ENCODE data around the gene TUBB3. TPM values are rescaled to one million over a fixed set of nuclear protein-coding genes. Genes with fewer than 3 reads are reported as not detected.

Gene TUBB3
- total and polyA plus RNA-seq, 2 experiments from 2014 or later: 4.6 to 7.5 TPM

DNA sequence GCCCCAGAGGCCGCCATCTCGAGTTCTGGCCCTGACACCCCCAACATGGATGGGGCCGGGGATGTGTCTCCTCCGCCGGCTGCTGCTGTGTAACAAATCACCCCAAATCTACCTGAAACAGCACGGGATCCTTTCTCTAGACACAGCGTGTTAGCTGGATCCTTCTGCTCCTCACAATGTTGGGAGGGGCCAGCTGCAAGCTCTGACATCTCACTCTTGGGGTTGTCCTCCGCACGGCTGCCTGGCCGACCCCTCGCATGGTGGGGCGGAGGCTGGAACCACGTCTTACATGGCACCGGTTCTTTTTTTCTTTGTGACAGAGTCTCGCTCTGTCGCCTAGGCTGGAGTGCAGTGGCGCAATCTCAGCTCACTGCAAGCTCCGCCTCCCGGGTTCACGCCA, 13.8 kb downstream of the TUBB3 start:
- peaks cover 12% of the 10 kb centered on the region for H3K4me1 ChIP-seq (ENCODE audit: low read depth)
- no peaks in the 10 kb centered on the region for H3K36me3 ChIP-seq
- H3K4me3 ChIP-seq: no peak overlapping the region
- H3K9me3 ChIP-seq (ENCODE audit: low read depth): no peaks in the 10 kb centered on the region
- no peaks in the 10 kb centered on the region for H3K27me3 ChIP-seq
- TF ChIP-seq, protein P1, sequence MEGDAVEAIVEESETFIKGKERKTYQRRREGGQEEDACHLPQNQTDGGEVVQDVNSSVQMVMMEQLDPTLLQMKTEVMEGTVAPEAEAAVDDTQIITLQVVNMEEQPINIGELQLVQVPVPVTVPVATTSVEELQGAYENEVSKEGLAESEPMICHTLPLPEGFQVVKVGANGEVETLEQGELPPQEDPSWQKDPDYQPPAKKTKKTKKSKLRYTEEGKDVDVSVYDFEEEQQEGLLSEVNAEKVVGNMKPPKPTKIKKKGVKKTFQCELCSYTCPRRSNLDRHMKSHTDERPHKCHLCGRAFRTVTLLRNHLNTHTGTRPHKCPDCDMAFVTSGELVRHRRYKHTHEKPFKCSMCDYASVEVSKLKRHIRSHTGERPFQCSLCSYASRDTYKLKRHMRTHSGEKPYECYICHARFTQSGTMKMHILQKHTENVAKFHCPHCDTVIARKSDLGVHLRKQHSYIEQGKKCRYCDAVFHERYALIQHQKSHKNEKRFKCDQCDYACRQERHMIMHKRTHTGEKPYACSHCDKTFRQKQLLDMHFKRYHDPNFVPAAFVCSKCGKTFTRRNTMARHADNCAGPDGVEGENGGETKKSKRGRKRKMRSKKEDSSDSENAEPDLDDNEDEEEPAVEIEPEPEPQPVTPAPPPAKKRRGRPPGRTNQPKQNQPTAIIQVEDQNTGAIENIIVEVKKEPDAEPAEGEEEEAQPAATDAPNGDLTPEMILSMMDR (IDR thresholded peaks at IDR 0.05; ENCODE audit: low read depth, low read length): no peak
- DNase-seq (ENCODE audit: low read depth in 1 of 2, low spot score in 1 of 2): no peak
- no peak overlapping the region for H3K27ac ChIP-seq

DNA sequence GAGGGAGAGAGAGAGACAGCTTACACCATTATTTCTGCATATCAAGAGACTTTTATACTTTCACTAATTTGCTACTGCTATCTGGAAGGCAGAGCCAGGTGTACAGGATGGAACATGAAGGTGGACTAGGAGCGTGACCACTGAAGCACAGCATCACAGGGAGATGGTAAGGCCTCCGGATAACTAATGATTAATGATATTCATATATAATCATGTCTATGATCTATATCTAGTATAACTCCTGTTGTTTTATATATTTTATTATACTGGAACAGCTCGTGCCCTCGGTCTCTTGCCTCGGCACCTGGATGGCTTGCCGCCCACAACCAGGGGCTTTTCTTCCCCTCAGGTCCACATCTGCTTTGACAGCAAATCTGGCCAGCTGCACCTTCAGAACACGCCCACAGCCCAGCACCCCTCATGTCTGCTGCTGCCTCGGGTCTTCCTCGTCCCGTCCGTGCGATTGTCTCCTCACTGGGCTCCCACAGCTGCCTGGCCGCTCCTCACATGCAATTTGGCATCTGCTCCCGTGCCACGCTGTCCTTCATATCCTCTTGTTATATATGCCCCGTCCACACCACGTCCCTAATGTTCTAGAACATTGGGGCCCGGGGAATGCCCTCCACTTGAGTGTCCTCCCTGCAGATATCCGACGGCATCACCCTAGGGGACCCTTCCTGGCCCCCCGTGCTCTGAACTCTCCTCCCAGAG, 15.2 kb downstream of the TUBB3 start:
- Histone ChIP-seq H3K27me3 (no peaks in the 10 kb centered on the region), H3K4me3 (no peak overlapping the region), H3K36me3 (no peaks in the 10 kb centered on the region), H3K4me1 (ENCODE audit: low read depth) (peaks cover 12% of the 10 kb centered on the region), H3K9me3 (ENCODE audit: low read depth) (no peaks in the 10 kb centered on the region), H3K27ac (no peak overlapping the region)
- TF ChIP-seq, protein P1 (IDR thresholded peaks at IDR 0.05; ENCODE audit: low read depth, low read length): no peak
- no peak for DNase-seq (ENCODE audit: low read depth in 1 of 2, low spot score in 1 of 2)

DNA sequence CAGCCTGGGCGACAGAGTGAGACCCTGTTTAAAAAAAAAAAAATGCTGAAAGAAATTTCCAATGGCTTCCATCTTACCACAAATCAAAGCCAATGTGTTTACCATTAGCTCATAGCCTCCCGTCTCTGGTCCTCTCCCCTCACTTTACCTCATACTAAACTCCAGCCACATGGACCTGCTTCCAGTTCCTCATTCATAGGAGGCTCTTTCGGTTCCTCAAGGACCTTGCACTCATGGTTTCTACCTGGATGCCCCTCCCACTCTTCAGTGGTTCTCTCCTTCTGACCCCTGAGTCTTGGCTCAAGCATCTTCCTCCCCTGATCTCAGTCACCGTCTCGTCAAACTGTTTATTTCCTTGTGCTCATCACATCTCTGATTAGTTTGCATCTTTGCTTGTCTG, 21.6 kb downstream of the TUBB3 start:
- no peaks in the 10 kb centered on the region for H3K9me3 ChIP-seq (ENCODE audit: low read depth)
- H3K27ac ChIP-seq: no peak overlapping the region
- H3K4me3 ChIP-seq: no peak overlapping the region
- peaks cover 45% of the 10 kb centered on the region for H3K27me3 ChIP-seq
- DNase-seq (ENCODE audit: low read depth in 1 of 2, low spot score in 1 of 2): no peak
- TF ChIP-seq, protein P1 (IDR thresholded peaks at IDR 0.05; ENCODE audit: low read depth, low read length): no peak
- peaks cover 4% of the 10 kb centered on the region for H3K4me1 ChIP-seq (ENCODE audit: low read depth)
- no peaks in the 10 kb centered on the region for H3K36me3 ChIP-seq

DNA sequence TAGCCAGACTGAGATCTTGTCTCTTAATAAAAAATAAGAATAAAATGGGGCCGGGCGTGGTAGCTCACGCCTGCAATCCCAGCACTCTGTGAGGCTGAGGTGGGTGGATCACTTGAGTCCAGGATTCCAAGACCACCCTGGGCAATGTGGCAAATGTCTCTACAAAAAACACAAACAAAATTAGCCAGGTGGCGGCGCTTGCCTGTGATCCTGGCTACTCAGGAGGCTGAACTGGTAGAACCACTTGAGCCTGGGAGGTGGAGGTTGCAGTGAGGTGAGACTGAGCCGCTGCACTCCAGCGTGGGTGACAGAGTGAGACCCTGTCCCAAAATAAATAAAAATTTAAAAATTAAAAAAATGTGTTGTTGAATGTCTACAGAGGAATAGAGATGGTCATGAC, 22.5 kb downstream of the TUBB3 start:
- Histone ChIP-seq H3K4me1 (ENCODE audit: low read depth) (peaks cover 4% of the 10 kb centered on the region), H3K4me3 (no peak overlapping the region), H3K27ac (no peak overlapping the region), H3K27me3 (peaks cover 45% of the 10 kb centered on the region), H3K9me3 (ENCODE audit: low read depth) (no peaks in the 10 kb centered on the region), H3K36me3 (no peaks in the 10 kb centered on the region)
- TF ChIP-seq, protein P1 (IDR thresholded peaks at IDR 0.05; ENCODE audit: low read depth, low read length): no peak
- no peak for DNase-seq (ENCODE audit: low read depth in 1 of 2, low spot score in 1 of 2)

DNA sequence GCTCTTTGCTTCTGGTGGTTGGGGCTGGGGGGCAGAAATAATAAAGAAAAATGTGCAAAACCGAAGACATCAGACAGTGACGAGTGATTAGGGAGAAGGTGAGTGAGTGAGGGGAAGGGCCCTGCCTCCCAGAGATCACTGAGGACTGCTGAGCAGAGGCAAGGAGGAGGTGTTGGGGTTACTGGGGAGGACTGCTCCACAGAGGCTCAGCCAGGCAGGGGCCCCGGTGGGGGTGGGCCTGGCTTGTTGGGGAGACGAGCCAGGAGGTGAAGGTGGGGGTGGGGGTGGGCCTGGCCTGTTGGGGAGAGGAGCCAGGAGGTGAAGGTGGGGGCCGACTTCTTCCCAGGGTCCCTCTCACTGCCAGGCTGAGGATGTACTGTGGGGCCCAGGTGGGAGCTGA, 23.4 kb downstream of the TUBB3 start:
- no peak for DNase-seq (ENCODE audit: low read depth in 1 of 2, low spot score in 1 of 2)
- Histone ChIP-seq H3K9me3 (ENCODE audit: low read depth) (no peaks in the 10 kb centered on the region), H3K27ac (no peak overlapping the region), H3K27me3 (peaks cover 45% of the 10 kb centered on the region), H3K4me1 (ENCODE audit: low read depth) (peaks cover 4% of the 10 kb centered on the region), H3K4me3 (no peak overlapping the region), H3K36me3 (no peaks in the 10 kb centered on the region)
- TF ChIP-seq, protein P1 (IDR thresholded peaks at IDR 0.05; ENCODE audit: low read depth, low read length): no peak
